Astrocyte (in vitro differentiated cells and primary cell): ENCODE measurements around the gene HOXC9. TPM values are rescaled to one million over a fixed set of nuclear protein-coding genes. Genes with fewer than 3 reads are reported as not detected.

Source experiments
- DNase-seq: peaks from one replicate; pipeline ENCODE4 v3.0.0-alpha.2; 2010; ENCODE audit warnings: low read depth
- FAIRE-seq: peaks from 2 replicates; lab custom pipeline; 2011; peaks lifted over from hg19 to GRCh38; lab: Jason Lieb, UNC
- H2AFZ ChIP-seq: 2 replicates; pipeline ENCODE4 v1.6.0; 2012; ENCODE audit warnings: low read depth, low read length, inconsistent platforms
- H3K27ac ChIP-seq: 2 replicates; pipeline ENCODE4 v1.5.1; 2011; ENCODE audit warnings: low read depth, low read length, inconsistent platforms
- H3K27me3 ChIP-seq: 2 replicates; pipeline ENCODE4 v1.6.0; 2011; ENCODE audit warnings: low read length, inconsistent platforms; ENCODE audit not compliant: insufficient read depth
- H3K36me3 ChIP-seq: 2 replicates; pipeline ENCODE4 v1.5.1; 2011; ENCODE audit warnings: low read length, inconsistent platforms; ENCODE audit not compliant: insufficient read depth
- H3K4me1 ChIP-seq: 2 replicates; pipeline ENCODE4 v1.5.1; 2011; ENCODE audit warnings: low read length, inconsistent platforms; ENCODE audit not compliant: insufficient read depth
- H3K4me2 ChIP-seq: 2 replicates; pipeline ENCODE4 v1.6.0; 2012; ENCODE audit warnings: low read length, inconsistent platforms
- H3K4me3 ChIP-seq: 2 replicates; pipeline ENCODE4 v1.5.1; 2011; ENCODE audit warnings: low read depth, mild to moderate bottlenecking, low read length, inconsistent platforms; ENCODE audit not compliant: insufficient read depth
- H3K79me2 ChIP-seq: 2 replicates; pipeline ENCODE4 v1.6.0; 2012; ENCODE audit warnings: mild to moderate bottlenecking, low read length, inconsistent platforms; ENCODE audit not compliant: insufficient read depth
- H3K9ac ChIP-seq: 2 replicates; pipeline ENCODE4 v1.6.0; 2012; ENCODE audit warnings: mild to moderate bottlenecking, low read length, inconsistent platforms
- H3K9me3 ChIP-seq: 2 replicates; pipeline ENCODE4 v1.5.1; 2012; ENCODE audit warnings: low read depth, mild to moderate bottlenecking, low read length, inconsistent platforms; ENCODE audit not compliant: insufficient read depth
- H4K20me1 ChIP-seq: 2 replicates; pipeline ENCODE4 v1.6.0; 2012; ENCODE audit warnings: low read length, inconsistent platforms; ENCODE audit not compliant: insufficient read depth
- H3K27ac Mint-ChIP-seq: one replicate; pipeline ENCODE4 v1.8.0; 2021; ENCODE audit warnings: mild to moderate bottlenecking, mixed read lengths; ENCODE audit not compliant: unreplicated experiment
- H3K27me3 Mint-ChIP-seq: one replicate; pipeline ENCODE4 v1.8.0; 2021; ENCODE audit warnings: low read depth, mixed read lengths; ENCODE audit not compliant: unreplicated experiment
- H3K36me3 Mint-ChIP-seq: one replicate; pipeline ENCODE4 v1.8.0; 2021; ENCODE audit warnings: low read depth, mixed read lengths; ENCODE audit not compliant: unreplicated experiment
- H3K4me1 Mint-ChIP-seq: one replicate; pipeline ENCODE4 v1.8.0; 2021; ENCODE audit warnings: low read depth, mixed read lengths; ENCODE audit not compliant: unreplicated experiment
- H3K4me3 Mint-ChIP-seq: one replicate; pipeline ENCODE4 v1.8.0; 2021; ENCODE audit warnings: mild to moderate bottlenecking, moderate library complexity, mixed read lengths; ENCODE audit not compliant: unreplicated experiment
- H3K9me3 Mint-ChIP-seq: one replicate; pipeline ENCODE4 v1.8.0; 2021; ENCODE audit warnings: mild to moderate bottlenecking, mixed read lengths; ENCODE audit not compliant: unreplicated experiment
- EZH2 ChIP-seq: IDR thresholded peaks from 2 replicates; pipeline ENCODE4 v1.6.1; 2012; ENCODE audit warnings: mild to moderate bottlenecking, low read length, inconsistent platforms; ENCODE audit not compliant: insufficient read depth
- total RNA-seq: library from RNA; stranded (reverse); gene quantifications from 2 replicates; pipeline ENCODE4 v1.2.1, GENCODE V29; 2021
- TF ChIP-seq, protein P1 (sequence below): IDR thresholded peaks from 2 replicates; pipeline ENCODE4 v1.5.1; 2011; ENCODE audit warnings: low read depth, mild to moderate bottlenecking, inconsistent platforms, low read length, moderate library complexity; ENCODE audit not compliant: insufficient read depth

The HOXC9 gene
- total RNA-seq, 1 donor from 2014 or later, result not detected

DNA sequence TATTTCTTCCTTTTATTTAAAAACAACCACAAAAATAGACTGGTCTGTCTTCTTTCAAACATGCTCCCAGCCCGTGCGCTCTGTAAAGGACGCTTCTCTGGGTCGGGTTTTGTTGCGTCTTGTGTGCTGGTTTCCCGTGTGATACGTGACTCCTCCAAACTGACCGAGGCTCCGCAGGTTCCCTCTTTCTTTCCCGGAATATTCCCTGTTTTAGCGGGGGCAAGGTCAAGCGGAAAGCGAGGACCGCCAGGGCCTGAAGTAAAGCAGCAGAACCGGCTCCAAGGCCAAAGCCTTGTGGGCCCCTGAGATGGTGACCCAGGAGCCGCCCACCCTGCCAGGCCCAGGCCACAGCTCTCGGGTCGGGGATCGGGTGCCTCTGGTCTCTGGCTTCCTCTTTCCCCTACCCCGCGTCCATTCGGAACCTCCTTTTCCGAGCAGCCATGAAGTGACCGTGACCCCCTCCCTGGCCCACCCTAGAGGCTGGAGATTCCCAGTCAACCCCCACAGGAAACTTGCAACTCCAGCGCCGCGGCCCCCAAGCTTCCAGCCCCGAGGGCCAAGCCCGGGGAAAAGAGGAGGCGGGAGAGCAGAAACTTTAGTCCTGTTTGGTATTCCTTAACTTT is 15.9 kb upstream of the HOXC9 start:
- Histone ChIP-seq H3K27ac (no peak overlapping the region), H3K27me3 (peaks cover 92% of the 10 kb centered on the region), H3K4me2 (no peak overlapping the region), H3K4me3 (no peak overlapping the region), H3K9me3 (no peaks in the 10 kb centered on the region), H3K4me1 (no peaks in the 10 kb centered on the region), H3K9ac (no peak overlapping the region), H3K79me2 (no peaks in the 10 kb centered on the region), H4K20me1 (no peaks in the 10 kb centered on the region), H2AFZ (no peak overlapping the region), H3K36me3 (no peaks in the 10 kb centered on the region)
- no peaks in the 10 kb centered on the region for H3K36me3 Mint-ChIP-seq
- peaks cover 22% of the 10 kb centered on the region for H3K9me3 Mint-ChIP-seq
- FAIRE-seq, result no peak
- no peak for DNase-seq
- no peak overlapping the region for H3K4me3 Mint-ChIP-seq
- no peak overlapping the region for H3K27ac Mint-ChIP-seq
- peaks cover 85% of the 10 kb centered on the region for H3K27me3 Mint-ChIP-seq
- H3K4me1 Mint-ChIP-seq, result no peaks in the 10 kb centered on the region
- TF ChIP-seq, protein P1, sequence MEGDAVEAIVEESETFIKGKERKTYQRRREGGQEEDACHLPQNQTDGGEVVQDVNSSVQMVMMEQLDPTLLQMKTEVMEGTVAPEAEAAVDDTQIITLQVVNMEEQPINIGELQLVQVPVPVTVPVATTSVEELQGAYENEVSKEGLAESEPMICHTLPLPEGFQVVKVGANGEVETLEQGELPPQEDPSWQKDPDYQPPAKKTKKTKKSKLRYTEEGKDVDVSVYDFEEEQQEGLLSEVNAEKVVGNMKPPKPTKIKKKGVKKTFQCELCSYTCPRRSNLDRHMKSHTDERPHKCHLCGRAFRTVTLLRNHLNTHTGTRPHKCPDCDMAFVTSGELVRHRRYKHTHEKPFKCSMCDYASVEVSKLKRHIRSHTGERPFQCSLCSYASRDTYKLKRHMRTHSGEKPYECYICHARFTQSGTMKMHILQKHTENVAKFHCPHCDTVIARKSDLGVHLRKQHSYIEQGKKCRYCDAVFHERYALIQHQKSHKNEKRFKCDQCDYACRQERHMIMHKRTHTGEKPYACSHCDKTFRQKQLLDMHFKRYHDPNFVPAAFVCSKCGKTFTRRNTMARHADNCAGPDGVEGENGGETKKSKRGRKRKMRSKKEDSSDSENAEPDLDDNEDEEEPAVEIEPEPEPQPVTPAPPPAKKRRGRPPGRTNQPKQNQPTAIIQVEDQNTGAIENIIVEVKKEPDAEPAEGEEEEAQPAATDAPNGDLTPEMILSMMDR, result no peak
- peak; percentile 82 for TF ChIP-seq EZH2

DNA sequence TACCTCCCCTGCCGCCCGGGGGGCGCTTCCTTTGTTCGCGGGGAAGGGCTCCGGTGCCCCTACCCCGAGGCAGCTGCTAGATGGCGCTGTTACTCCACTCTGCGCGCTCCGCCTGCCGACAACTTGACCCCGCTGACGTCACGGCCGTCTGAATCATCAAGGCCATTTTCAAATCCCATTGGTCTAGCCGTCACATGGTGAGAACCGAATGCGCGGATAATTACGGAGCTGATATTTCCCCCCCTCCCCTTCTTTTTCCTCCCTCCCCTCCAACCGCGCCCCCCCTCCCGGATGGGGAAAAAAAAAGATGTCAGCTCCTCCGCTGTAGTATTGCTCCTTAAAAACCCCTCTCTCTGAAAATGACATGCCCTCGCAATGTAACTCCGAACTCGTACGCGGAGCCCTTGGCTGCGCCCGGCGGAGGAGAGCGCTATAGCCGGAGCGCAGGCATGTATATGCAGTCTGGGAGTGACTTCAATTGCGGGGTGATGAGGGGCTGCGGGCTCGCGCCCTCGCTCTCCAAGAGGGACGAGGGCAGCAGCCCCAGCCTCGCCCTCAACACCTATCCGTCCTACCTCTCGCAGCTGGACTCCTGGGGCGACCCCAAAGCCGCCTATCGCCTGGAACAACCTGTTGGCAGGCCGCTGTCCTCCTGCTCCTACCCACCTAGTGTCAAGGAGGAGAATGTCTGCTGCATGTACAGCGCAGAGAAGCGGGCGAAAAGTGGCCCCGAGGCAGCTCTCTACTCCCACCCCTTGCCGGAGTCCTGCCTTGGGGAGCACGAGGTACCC is 14.9 kb upstream of the HOXC9 start, which contains the start of gene HOXC10:
TSS of gene HOXC10 (plus strand) at position 246 of the 791 bp plus-strand sequence. CDS start at position 360, 114 bp downstream.
- H3K36me3 Mint-ChIP-seq, result no peaks in the 10 kb centered on the region
- no peak within 1 kb of the TSS for H3K27ac ChIP-seq
- peaks cover 24% of the 10 kb centered on the region for H3K9me3 Mint-ChIP-seq
- H3K4me1 Mint-ChIP-seq, result no peaks in the 10 kb centered on the region
- no peak within 1 kb of the TSS for H3K4me3 ChIP-seq
- peak; percentile 87 for TF ChIP-seq EZH2
- TF ChIP-seq, protein P1, result no peak
- H3K27me3 ChIP-seq, result peaks cover 92% of the 10 kb centered on the region
- no peak within 1 kb of the TSS for H2AFZ ChIP-seq
- FAIRE-seq (no peak), DNase-seq (peak; percentile 26)
- H3K27me3 Mint-ChIP-seq, result peaks cover 85% of the 10 kb centered on the region
- peak within 1 kb of the TSS; percentile 41 for H3K4me2 ChIP-seq
- H3K9me3 ChIP-seq, result no peaks in the 10 kb centered on the region
- H3K79me2 ChIP-seq, result no peaks in the 10 kb centered on the region
- H4K20me1 ChIP-seq, result no peaks in the 10 kb centered on the region
- no peak within 1 kb of the TSS for H3K27ac Mint-ChIP-seq
- H3K4me3 Mint-ChIP-seq, result no peak within 1 kb of the TSS
- no peak within 1 kb of the TSS for H3K9ac ChIP-seq
- no peaks in the 10 kb centered on the region for H3K36me3 ChIP-seq
- no peaks in the 10 kb centered on the region for H3K4me1 ChIP-seq

DNA sequence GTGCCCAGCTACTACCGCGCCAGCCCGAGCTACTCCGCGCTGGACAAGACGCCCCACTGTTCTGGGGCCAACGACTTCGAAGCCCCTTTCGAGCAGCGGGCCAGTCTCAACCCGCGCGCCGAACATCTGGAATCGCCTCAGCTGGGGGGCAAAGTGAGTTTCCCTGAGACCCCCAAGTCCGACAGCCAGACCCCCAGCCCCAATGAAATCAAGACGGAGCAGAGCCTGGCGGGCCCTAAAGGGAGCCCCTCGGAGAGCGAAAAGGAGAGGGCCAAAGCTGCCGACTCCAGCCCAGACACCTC is 14.3 kb upstream of the HOXC9 start:
- no peak for FAIRE-seq
- H3K9me3 Mint-ChIP-seq, result peaks cover 29% of the 10 kb centered on the region
- H3K27me3 Mint-ChIP-seq, result peaks cover 85% of the 10 kb centered on the region
- TF ChIP-seq, protein P1, result no peak
- TF ChIP-seq EZH2, result no peak
- no peaks in the 10 kb centered on the region for H3K4me1 ChIP-seq
- H4K20me1 ChIP-seq, result no peaks in the 10 kb centered on the region
- no peaks in the 10 kb centered on the region for H3K79me2 ChIP-seq
- H3K4me2 ChIP-seq, result no peak overlapping the region
- no peak overlapping the region for H3K27ac ChIP-seq
- no peak overlapping the region for H3K9ac ChIP-seq
- H3K4me3 ChIP-seq, result no peak overlapping the region
- no peaks in the 10 kb centered on the region for H3K9me3 ChIP-seq
- H3K4me3 Mint-ChIP-seq, result no peak overlapping the region
- no peaks in the 10 kb centered on the region for H3K36me3 ChIP-seq
- DNase-seq, result no peak
- no peak overlapping the region for H2AFZ ChIP-seq
- H3K4me1 Mint-ChIP-seq, result no peaks in the 10 kb centered on the region
- H3K27me3 ChIP-seq, result peaks cover 93% of the 10 kb centered on the region
- no peak overlapping the region for H3K27ac Mint-ChIP-seq
- no peaks in the 10 kb centered on the region for H3K36me3 Mint-ChIP-seq
